ENCODE measurements around the gene SPRR2B.

DNA sequence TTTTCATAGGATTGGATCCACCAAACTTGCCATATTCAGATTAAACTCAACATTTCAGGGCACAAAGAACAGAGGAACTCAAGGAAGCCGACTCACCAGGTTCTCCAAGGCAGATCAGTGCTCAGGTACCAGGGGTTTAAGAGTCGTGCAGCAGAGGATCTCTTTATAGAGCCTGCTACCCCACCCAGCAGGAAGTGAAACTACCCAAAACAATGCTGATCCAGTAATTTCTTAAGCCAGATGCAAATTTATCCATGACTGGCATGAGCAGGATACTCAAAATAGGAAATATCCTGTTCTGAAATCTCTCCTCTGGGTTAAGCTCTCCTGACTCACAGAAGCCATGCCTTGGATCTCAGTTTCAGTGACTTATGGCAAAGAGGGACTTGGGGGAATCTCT lies 14.0 kb downstream of the SPRR2B start, which contains the start of gene SPRR2A:
- TF ChIP-seq CTCF (IDR thresholded peaks at IDR 0.05; ENCODE audit: poor library complexity, severe bottlenecking): no peak
- no peak for TF ChIP-seq POLR2AphosphoS5 (IDR thresholded peaks at IDR 0.05)
